SK-N-SH treated with all-trans-retinoic acid at 6 μM for 48 hours (cell line): ENCODE measurements around the gene ZMYND11.
A peak's percentile ranks its signal among the peaks of the same experiment; 100 is the strongest.

Experiments
- ATAC-seq: fragments of 200-7000 bp; cut with Tn5 transposase; 3 replicates; pipeline ENCODE4 v1.9.1; 2020; ENCODE audit warnings: mild to moderate bottlenecking, moderate library complexity
- ARNTL ChIP-seq: fragments of 450-650 bp; formaldehyde crosslinking; IDR thresholded peaks from 2 replicates; pipeline ENCODE4 v1.5.0; 2020; ENCODE audit warnings: low read depth, mild to moderate bottlenecking, moderate library complexity, borderline replicate concordance
- BACH2 ChIP-seq: fragments of 250-450 bp; sonication (Bioruptor Pico); IDR thresholded peaks from 2 replicates; pipeline ENCODE4 v1.9.0; 2021; ENCODE audit warnings: mild to moderate bottlenecking, borderline replicate concordance
- CSDC2 ChIP-seq: fragments of 250-450 bp; sonication (Bioruptor Pico); IDR thresholded peaks from 2 replicates; pipeline ENCODE4 v1.5.0; 2020; ENCODE audit warnings: mild to moderate bottlenecking, moderate library complexity
- CSRNP3 ChIP-seq: fragments of 250-450 bp; sonication (Bioruptor Pico); IDR thresholded peaks from 2 replicates; pipeline ENCODE4 v1.5.1; 2021; ENCODE audit warnings: mild to moderate bottlenecking, moderate library complexity
- ESRRG ChIP-seq: fragments of 250-450 bp; sonication (Bioruptor Pico); IDR thresholded peaks from 2 replicates; pipeline ENCODE4 v1.6.1; 2021; ENCODE audit warnings: mild to moderate bottlenecking
- GLIS3 ChIP-seq: fragments of 250-450 bp; sonication (Bioruptor Pico); IDR thresholded peaks from 2 replicates; pipeline ENCODE4 v1.5.0; 2020; ENCODE audit warnings: mild to moderate bottlenecking, moderate library complexity
- ISL1 ChIP-seq: fragments of 250-450 bp; sonication (Bioruptor Pico); IDR thresholded peaks from 2 replicates; pipeline ENCODE4 v2.1.2; 2022; ENCODE audit warnings: mild to moderate bottlenecking, moderate library complexity
- OSR1 ChIP-seq: fragments of 250-450 bp; sonication (Bioruptor Pico); IDR thresholded peaks from 2 replicates; pipeline ENCODE4 v1.8.0; 2022; ENCODE audit warnings: moderate library complexity, mild to moderate bottlenecking, inconsistent platforms
- PATZ1 ChIP-seq: fragments of 250-450 bp; sonication (Bioruptor Pico); IDR thresholded peaks from 2 replicates; pipeline ENCODE4 v1.8.0; 2020; ENCODE audit warnings: mild to moderate bottlenecking, moderate library complexity, borderline replicate concordance
- PPARA ChIP-seq: fragments of 250-450 bp; sonication (Bioruptor Pico); IDR thresholded peaks from 2 replicates; pipeline ENCODE4 v1.5.0; 2020; ENCODE audit warnings: mild to moderate bottlenecking, borderline replicate concordance
- RARB ChIP-seq: fragments of 250-450 bp; sonication (Bioruptor Pico); IDR thresholded peaks from 2 replicates; pipeline ENCODE4 v1.8.0; 2021; ENCODE audit warnings: mild to moderate bottlenecking, moderate library complexity
- SNAI2 ChIP-seq: fragments of 250-450 bp; sonication (Bioruptor Pico); IDR thresholded peaks from 2 replicates; pipeline ENCODE4 v1.5.0; 2020; ENCODE audit warnings: mild to moderate bottlenecking, moderate library complexity
- TCF4 ChIP-seq: fragments of 250-450 bp; sonication (Bioruptor Pico); IDR thresholded peaks from 2 replicates; pipeline ENCODE4 v1.8.0; 2021; ENCODE audit warnings: mild to moderate bottlenecking, moderate library complexity, borderline replicate concordance
- TOX ChIP-seq: fragments of 250-450 bp; sonication (Bioruptor Pico); IDR thresholded peaks from 2 replicates; pipeline ENCODE4 v1.8.0; 2021; ENCODE audit warnings: mild to moderate bottlenecking, moderate library complexity, borderline replicate concordance
- TSHZ2 ChIP-seq: fragments of 250-450 bp; sonication (Bioruptor Pico); IDR thresholded peaks from 2 replicates; pipeline ENCODE4 v1.5.0; 2020; ENCODE audit warnings: mild to moderate bottlenecking, moderate library complexity
- ZC3H10 ChIP-seq: fragments of 250-450 bp; sonication (Bioruptor Pico); IDR thresholded peaks from 2 replicates; pipeline ENCODE4 v1.5.1; 2021; ENCODE audit warnings: mild to moderate bottlenecking, moderate library complexity
- ZFP3 ChIP-seq: fragments of 250-450 bp; sonication (Bioruptor Pico); IDR thresholded peaks from 2 replicates; pipeline ENCODE4 v1.5.0; 2020; ENCODE audit warnings: mild to moderate bottlenecking, moderate library complexity
- ZFP30 ChIP-seq: fragments of 450-650 bp; formaldehyde crosslinking; IDR thresholded peaks from 2 replicates; pipeline ENCODE4 v1.5.0; 2022; ENCODE audit warnings: mild to moderate bottlenecking, moderate library complexity
- ZNF565 ChIP-seq: fragments of 450-650 bp; formaldehyde crosslinking; conservative IDR thresholded peaks from 2 replicates; pipeline ENCODE4 v1.5.0; 2020; ENCODE audit warnings: low read depth, mild to moderate bottlenecking, moderate library complexity
- ZNF70 ChIP-seq: fragments of 450-650 bp; formaldehyde crosslinking; IDR thresholded peaks from 2 replicates; pipeline ENCODE4 v1.5.0; 2020; ENCODE audit warnings: mild to moderate bottlenecking, moderate library complexity
- ZNF8 ChIP-seq: fragments of 450-650 bp; formaldehyde crosslinking; IDR thresholded peaks from 2 replicates; pipeline ENCODE4 v1.5.0; 2020; ENCODE audit warnings: mild to moderate bottlenecking, moderate library complexity
- TF ChIP-seq, protein P1 (sequence below): fragments of 250-450 bp; sonication (Bioruptor Pico); IDR thresholded peaks from 2 replicates; pipeline ENCODE4 v1.5.1; 2020; ENCODE audit warnings: low read depth, mild to moderate bottlenecking, moderate library complexity
- TF ChIP-seq, protein P2 (sequence below): fragments of 250-450 bp; sonication (Bioruptor Pico); IDR thresholded peaks from 2 replicates; pipeline ENCODE4 v1.8.0; 2021; ENCODE audit warnings: low read depth, mild to moderate bottlenecking, moderate library complexity, borderline replicate concordance

The ZMYND11 gene

DNA sequence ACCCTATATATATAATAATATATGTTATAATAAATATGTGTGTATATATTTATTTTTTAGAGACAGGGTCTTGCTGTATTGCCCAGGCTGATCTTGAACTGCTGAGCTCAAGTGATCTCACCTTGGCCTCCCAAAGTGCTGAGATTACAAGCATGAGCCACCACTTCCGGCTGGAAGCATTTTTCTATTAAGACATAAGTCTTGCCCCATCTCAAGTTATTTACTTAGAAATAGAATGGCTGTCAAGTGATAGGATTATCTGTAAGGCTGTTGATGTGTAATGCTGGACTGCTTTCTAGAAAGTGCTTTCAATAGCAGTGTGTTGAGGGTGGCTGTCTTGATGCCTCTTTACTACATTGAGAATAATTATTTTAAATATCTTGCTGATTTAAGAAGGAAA lies 65.2 kb downstream of the ZMYND11 start:
- ATAC-seq = no peak
- no peak for TF ChIP-seq ZC3H10 (CRISPR knock-in tag)
- TF ChIP-seq ZNF565 = no peak

DNA sequence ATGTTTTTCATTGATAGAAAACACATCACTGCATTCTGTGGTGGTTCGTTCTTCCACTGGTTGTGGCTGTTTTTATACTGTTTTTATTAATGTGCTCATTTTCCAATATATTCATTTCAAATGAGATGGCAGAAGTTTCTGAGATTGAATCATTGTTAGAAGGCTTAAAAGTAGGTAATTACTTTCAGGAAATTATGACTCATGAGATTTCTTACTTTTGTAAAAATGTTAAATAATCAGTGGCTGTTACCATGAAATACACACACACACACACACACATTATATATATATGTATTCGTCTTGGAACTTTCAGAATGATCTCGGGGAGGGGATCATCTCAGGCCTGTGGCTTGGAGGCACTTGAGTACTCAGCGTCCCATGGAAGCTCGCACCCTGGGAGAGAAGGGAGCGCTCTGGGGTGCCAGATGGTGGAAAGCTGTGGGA lies 66.1 kb downstream of the ZMYND11 start:
- ATAC-seq = peak; percentile 30; the same call in 1 of the 3 replicates
- TF ChIP-seq ZFP3 (no peak), TSHZ2 (no peak), ZNF565 (no peak), ZNF70 (CRISPR knock-in tag) (no peak), PATZ1 (CRISPR knock-in tag) (no peak), ZNF8 (CRISPR knock-in tag) (no peak), OSR1 (CRISPR knock-in tag) (no peak), TOX (no peak), BACH2 (no peak), ESRRG (CRISPR knock-in tag) (no peak), SNAI2 (CRISPR knock-in tag) (no peak), PPARA (CRISPR knock-in tag) (no peak), CSRNP3 (no peak), TCF4 (no peak), ZC3H10 (CRISPR knock-in tag) (no peak), RARB (CRISPR knock-in tag) (no peak)
- TF ChIP-seq, protein P1, sequence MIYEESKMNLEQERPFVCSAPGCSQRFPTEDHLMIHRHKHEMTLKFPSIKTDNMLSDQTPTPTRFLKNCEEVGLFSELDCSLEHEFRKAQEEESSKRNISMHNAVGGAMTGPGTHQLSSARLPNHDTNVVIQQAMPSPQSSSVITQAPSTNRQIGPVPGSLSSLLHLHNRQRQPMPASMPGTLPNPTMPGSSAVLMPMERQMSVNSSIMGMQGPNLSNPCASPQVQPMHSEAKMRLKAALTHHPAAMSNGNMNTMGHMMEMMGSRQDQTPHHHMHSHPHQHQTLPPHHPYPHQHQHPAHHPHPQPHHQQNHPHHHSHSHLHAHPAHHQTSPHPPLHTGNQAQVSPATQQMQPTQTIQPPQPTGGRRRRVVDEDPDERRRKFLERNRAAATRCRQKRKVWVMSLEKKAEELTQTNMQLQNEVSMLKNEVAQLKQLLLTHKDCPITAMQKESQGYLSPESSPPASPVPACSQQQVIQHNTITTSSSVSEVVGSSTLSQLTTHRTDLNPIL (CRISPR knock-in tag) = no peak
- TF ChIP-seq, protein P2, sequence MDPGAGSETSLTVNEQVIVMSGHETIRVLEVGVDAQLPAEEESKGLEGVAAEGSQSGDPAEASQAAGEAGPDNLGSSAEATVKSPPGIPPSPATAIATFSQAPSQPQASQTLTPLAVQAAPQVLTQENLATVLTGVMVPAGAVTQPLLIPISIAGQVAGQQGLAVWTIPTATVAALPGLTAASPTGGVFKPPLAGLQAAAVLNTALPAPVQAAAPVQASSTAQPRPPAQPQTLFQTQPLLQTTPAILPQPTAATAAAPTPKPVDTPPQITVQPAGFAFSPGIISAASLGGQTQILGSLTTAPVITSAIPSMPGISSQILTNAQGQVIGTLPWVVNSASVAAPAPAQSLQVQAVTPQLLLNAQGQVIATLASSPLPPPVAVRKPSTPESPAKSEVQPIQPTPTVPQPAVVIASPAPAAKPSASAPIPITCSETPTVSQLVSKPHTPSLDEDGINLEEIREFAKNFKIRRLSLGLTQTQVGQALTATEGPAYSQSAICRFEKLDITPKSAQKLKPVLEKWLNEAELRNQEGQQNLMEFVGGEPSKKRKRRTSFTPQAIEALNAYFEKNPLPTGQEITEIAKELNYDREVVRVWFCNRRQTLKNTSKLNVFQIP (CRISPR knock-in tag) = no peak

- no peak for TF ChIP-seq ZNF565
- no peak for TF ChIP-seq ZNF70 (CRISPR knock-in tag)
- no peak for TF ChIP-seq ESRRG (CRISPR knock-in tag)
- no peak for TF ChIP-seq ISL1
- TF ChIP-seq CSDC2 (CRISPR knock-in tag) = no peak
- TF ChIP-seq CSRNP3 = no peak
- no peak for TF ChIP-seq ZFP3
- TF ChIP-seq TCF4 = no peak
- no peak for TF ChIP-seq BACH2
- TF ChIP-seq OSR1 (CRISPR knock-in tag) = no peak
- no peak for TF ChIP-seq ZFP30 (CRISPR knock-in tag)
- no peak for TF ChIP-seq TOX
- no peak for TF ChIP-seq GLIS3 (CRISPR knock-in tag)
- no peak for TF ChIP-seq ZNF8 (CRISPR knock-in tag)
- no peak for TF ChIP-seq ARNTL
- TF ChIP-seq, protein P2 (CRISPR knock-in tag) = no peak
- no peak for TF ChIP-seq PATZ1 (CRISPR knock-in tag)
- TF ChIP-seq RARB (CRISPR knock-in tag) = no peak
- no peak for TF ChIP-seq ZC3H10 (CRISPR knock-in tag)
- TF ChIP-seq, all 23 proteins: peak for 0
- no peak for ATAC-seq
Observed at GRCh38 chr10:208616-209015, 73.4 kb downstream of the ZMYND11 start.
